OCI-LY3 (cell line): ENCODE data around the gene TSPO.

ENCODE experiments used
- H2AFZ ChIP-seq: fragments of 200-600, 300-600 bp; shearing (Covaris generic); 2 replicates; pipeline ENCODE4 v1.6.0; 2014; ENCODE audit warnings: antibody characterized with exemption, low read depth, low read length
- H3K27ac ChIP-seq: fragments of 200-600, 300-600 bp; sonication (generic); 2 replicates; pipeline ENCODE4 v1.5.1; 2014; ENCODE audit warnings: mild to moderate bottlenecking, low read length, moderate library complexity, mixed read lengths
- H3K27me3 ChIP-seq: fragments of 200-600, 300-600 bp; sonication (generic); 2 replicates; pipeline ENCODE4 v1.6.1; 2014; ENCODE audit warnings: low read depth, low read length, mixed read lengths
- H3K36me3 ChIP-seq: fragments of 200-600, 300-600 bp; sonication (generic); replicated peaks from 2 replicates; pipeline ENCODE3; 2014; ENCODE audit warnings: low read depth, low read length, mixed read lengths
- H3K4me1 ChIP-seq: fragments of 300-600, 200-600 bp; sonication (generic); 2 replicates; pipeline ENCODE4 v1.6.1; 2014; ENCODE audit warnings: low read length, mixed read lengths
- H3K4me2 ChIP-seq: fragments of 200-600, 300-600 bp; sonication (generic); 2 replicates; pipeline ENCODE4 v1.6.1; 2014; ENCODE audit warnings: low read length, mixed read lengths
- H3K4me3 ChIP-seq: fragments of 300-600, 200-600 bp; sonication (generic); 2 replicates; pipeline ENCODE4 v1.5.1; 2014; ENCODE audit warnings: antibody characterized with exemption, mild to moderate bottlenecking, low read length, moderate library complexity
- H3K79me2 ChIP-seq: fragments of 300-600, 200-600 bp; shearing (Covaris generic); 2 replicates; pipeline ENCODE4 v1.6.1; 2014; ENCODE audit warnings: mild to moderate bottlenecking, low read length, mixed read lengths
- H3K9ac ChIP-seq: fragments of 300-600, 200-600 bp; shearing (Covaris generic); 2 replicates; pipeline ENCODE4 v1.6.0; 2014; ENCODE audit warnings: mild to moderate bottlenecking, low read length, moderate library complexity
- H3K9me3 ChIP-seq: fragments of 200-600, 300-600 bp; shearing (Covaris generic); 2 replicates; pipeline ENCODE4 v1.6.1; 2014; ENCODE audit warnings: low read length, mixed read lengths; ENCODE audit not compliant: insufficient read depth
- H4K20me1 ChIP-seq: fragments of 200-600, 300-600 bp; sonication (generic); 2 replicates; pipeline ENCODE4 v1.6.1; 2016; ENCODE audit warnings: low read length, mixed read lengths; ENCODE audit not compliant: insufficient read depth
- EZH2phosphoT487 ChIP-seq: fragments of 200-600 bp; shearing (Covaris generic); IDR thresholded peaks from 2 replicates; pipeline ENCODE4 v1.6.1; 2018; ENCODE audit warnings: antibody characterized with exemption, mixed run types, low read depth
- TF ChIP-seq, protein P1 (sequence below): fragments of 200-600, 300-600 bp; sonication (generic); IDR thresholded peaks from 2 replicates; pipeline ENCODE4 v1.5.1; 2014; ENCODE audit warnings: antibody characterized with exemption, low read length, low read depth

TSPO gene

DNA sequence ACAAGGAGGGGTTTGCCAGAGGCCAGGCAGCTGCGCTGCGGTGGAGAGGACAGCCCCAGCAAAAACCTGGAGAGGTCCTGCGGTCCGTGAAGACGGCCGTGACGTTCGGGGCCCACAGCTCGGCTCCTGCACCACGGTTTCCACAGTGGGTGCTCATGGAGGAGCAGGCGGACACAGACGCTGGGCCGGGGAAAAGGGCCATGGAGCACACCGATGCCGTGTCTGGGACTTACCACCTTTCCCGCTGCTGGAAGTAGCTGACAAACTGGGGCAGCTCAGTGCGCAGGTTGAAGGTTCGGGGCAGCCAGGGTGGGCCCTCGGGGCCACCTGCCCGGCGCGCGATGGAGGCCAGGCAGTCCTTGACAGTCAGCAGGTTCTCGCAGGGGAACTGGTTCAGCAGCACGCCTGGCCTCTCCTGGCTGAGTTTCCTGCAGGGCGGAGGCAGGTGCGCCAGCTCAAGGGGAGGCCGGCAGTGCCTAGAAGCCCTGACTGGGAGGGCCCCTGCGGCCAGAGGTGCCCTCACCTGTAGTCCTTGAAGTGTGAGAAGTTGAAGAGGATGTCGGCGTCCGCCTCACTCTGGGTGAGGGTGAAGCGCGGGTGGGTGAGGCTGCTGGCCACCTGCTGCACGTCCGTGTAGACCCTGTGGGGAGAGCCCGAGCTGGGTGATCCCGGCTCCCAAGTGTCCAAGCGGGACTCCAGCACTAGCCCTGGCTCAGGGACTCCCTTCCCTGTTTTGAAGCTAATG, 22.8 kb downstream of the TSPO start:
- Histone ChIP-seq H3K79me2 (no peaks in the 10 kb centered on the region), H3K27ac (no peak overlapping the region), H3K4me3 (no peak overlapping the region), H3K36me3 (peaks cover 72% of the 10 kb centered on the region), H3K4me2 (no peak overlapping the region), H3K27me3 (no peaks in the 10 kb centered on the region), H3K9ac (no peak overlapping the region), H2AFZ (no peak overlapping the region), H3K9me3 (no peaks in the 10 kb centered on the region), H3K4me1 (no peaks in the 10 kb centered on the region), H4K20me1 (no peaks in the 10 kb centered on the region)
- TF ChIP-seq, protein P1, sequence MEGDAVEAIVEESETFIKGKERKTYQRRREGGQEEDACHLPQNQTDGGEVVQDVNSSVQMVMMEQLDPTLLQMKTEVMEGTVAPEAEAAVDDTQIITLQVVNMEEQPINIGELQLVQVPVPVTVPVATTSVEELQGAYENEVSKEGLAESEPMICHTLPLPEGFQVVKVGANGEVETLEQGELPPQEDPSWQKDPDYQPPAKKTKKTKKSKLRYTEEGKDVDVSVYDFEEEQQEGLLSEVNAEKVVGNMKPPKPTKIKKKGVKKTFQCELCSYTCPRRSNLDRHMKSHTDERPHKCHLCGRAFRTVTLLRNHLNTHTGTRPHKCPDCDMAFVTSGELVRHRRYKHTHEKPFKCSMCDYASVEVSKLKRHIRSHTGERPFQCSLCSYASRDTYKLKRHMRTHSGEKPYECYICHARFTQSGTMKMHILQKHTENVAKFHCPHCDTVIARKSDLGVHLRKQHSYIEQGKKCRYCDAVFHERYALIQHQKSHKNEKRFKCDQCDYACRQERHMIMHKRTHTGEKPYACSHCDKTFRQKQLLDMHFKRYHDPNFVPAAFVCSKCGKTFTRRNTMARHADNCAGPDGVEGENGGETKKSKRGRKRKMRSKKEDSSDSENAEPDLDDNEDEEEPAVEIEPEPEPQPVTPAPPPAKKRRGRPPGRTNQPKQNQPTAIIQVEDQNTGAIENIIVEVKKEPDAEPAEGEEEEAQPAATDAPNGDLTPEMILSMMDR: no peak
- no peak for TF ChIP-seq EZH2phosphoT487

DNA sequence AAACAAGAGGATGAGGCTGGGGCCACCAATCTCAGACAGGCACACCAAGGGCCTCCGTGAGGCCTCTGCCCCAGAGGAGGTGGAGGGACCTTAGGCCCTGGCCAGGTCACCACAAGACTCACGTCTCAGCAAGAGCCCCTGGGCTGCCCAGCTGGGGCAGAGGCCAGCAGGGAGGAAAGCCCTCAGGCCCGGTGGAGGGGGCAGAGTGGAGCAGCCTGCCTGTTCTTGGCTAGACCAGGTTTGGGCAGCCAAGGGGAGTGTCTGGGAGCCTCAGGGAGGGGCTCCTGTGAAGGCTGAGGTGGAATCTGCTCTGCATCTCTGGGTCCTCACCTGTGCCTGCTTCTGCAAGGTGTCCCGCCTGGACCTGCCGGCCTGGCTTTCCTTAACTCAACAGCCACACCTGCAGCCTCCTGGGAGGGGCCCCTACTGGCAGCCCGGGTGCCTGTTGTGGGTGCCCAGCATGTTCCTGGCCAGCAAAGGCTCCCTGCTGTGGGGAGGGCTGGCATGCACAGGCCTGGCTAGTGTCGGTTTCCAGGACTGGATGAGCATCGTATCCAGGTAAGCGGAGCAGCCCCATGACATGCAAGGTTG, 23.7 kb downstream of the TSPO start:
- Histone ChIP-seq H3K27ac (no peak overlapping the region), H2AFZ (no peak overlapping the region), H3K36me3 (peaks cover 74% of the 10 kb centered on the region), H4K20me1 (no peaks in the 10 kb centered on the region), H3K79me2 (no peaks in the 10 kb centered on the region), H3K9me3 (no peaks in the 10 kb centered on the region), H3K27me3 (no peaks in the 10 kb centered on the region), H3K4me2 (no peak overlapping the region), H3K4me1 (no peaks in the 10 kb centered on the region), H3K4me3 (no peak overlapping the region), H3K9ac (no peak overlapping the region)
- TF ChIP-seq, protein P1: no peak
- no peak for TF ChIP-seq EZH2phosphoT487

DNA sequence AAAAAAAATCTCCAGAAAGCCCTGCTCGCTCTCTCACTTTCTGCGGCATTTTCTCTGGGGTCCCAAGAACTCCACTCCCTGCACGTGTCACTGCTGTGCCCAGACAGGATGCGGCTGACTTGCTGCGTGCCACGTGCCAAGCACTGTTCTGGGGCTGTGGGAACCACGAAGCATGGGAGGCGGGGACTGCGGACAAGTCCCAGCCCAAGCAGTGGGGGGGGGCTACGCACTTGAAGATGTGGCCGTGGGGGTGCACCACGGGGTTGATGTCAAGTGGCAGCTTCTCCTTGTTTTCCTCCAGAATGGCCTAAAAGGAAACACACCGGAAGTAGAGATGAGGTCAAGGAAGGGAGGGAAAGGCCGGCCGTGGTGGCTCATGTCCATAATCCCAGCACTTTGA, 24.7 kb downstream of the TSPO start:
- no peaks in the 10 kb centered on the region for H4K20me1 ChIP-seq
- no peak overlapping the region for H2AFZ ChIP-seq
- no peak overlapping the region for H3K9ac ChIP-seq
- no peak overlapping the region for H3K27ac ChIP-seq
- TF ChIP-seq, protein P1: no peak
- TF ChIP-seq EZH2phosphoT487: no peak
- no peaks in the 10 kb centered on the region for H3K9me3 ChIP-seq
- H3K4me1 ChIP-seq: no peaks in the 10 kb centered on the region
- peaks cover 76% of the 10 kb centered on the region for H3K36me3 ChIP-seq
- no peak overlapping the region for H3K4me2 ChIP-seq
- no peaks in the 10 kb centered on the region for H3K27me3 ChIP-seq
- no peak overlapping the region for H3K4me3 ChIP-seq
- no peaks in the 10 kb centered on the region for H3K79me2 ChIP-seq

DNA sequence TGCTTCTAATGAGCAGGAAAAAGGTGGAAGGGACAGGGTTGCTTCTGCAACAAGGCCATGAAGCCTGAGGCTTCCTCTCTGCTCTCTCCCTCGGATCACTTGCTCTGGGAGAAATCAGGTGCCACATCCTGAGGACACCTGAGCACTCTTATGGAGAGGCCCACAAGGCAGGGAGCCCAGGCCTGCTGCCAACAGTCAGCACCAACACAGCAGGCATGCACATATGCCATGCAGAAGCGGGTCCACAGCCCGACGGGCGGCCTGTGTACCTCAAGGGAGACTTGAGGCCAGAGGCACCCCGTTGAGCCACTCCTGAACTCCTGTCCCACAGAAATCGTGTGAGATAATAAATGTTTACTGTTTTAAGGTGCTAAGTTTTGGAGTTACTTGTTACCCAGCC, 26.1 kb downstream of the TSPO start:
- H3K9ac ChIP-seq: no peak overlapping the region
- no peak overlapping the region for H3K4me2 ChIP-seq
- H4K20me1 ChIP-seq: no peaks in the 10 kb centered on the region
- no peaks in the 10 kb centered on the region for H3K27me3 ChIP-seq
- TF ChIP-seq, protein P1: no peak
- TF ChIP-seq EZH2phosphoT487: no peak
- H3K27ac ChIP-seq: no peak overlapping the region
- H3K4me1 ChIP-seq: no peaks in the 10 kb centered on the region
- H3K36me3 ChIP-seq: peaks cover 72% of the 10 kb centered on the region
- no peak overlapping the region for H2AFZ ChIP-seq
- H3K9me3 ChIP-seq: no peaks in the 10 kb centered on the region
- H3K79me2 ChIP-seq: peaks cover 5% of the 10 kb centered on the region; the same call in 1 of the 2 replicates
- H3K4me3 ChIP-seq: no peak overlapping the region
